Measurements from ENCODE around the gene CRHR2. TPM values are rescaled to one million over a fixed set of nuclear protein-coding genes. Genes with fewer than 3 reads are reported as not detected.

The CRHR2 gene
- total RNA-seq, 2 donors from 2014 or later: 0.17 TPM; not detected in 1

- Histone ChIP-seq H3K27ac (no peak overlapping the region), H3K36me3 (no peaks in the 10 kb centered on the region), H3K4me1 (replicated peaks) (no peaks in the 10 kb centered on the region), H3K9me3 (no peaks in the 10 kb centered on the region), H3K27me3 (replicated peaks; ENCODE audit: insufficient read depth) (no peaks in the 10 kb centered on the region), H3K4me3 (no peak overlapping the region)
- DNase-seq (ENCODE audit: low spot score): no peak
- intact Hi-C loops (cut with DNase I): no loop called here
- TF ChIP-seq POLR2A (IDR thresholded peaks at IDR 0.05): no peak
- TF ChIP-seq, protein P1, sequence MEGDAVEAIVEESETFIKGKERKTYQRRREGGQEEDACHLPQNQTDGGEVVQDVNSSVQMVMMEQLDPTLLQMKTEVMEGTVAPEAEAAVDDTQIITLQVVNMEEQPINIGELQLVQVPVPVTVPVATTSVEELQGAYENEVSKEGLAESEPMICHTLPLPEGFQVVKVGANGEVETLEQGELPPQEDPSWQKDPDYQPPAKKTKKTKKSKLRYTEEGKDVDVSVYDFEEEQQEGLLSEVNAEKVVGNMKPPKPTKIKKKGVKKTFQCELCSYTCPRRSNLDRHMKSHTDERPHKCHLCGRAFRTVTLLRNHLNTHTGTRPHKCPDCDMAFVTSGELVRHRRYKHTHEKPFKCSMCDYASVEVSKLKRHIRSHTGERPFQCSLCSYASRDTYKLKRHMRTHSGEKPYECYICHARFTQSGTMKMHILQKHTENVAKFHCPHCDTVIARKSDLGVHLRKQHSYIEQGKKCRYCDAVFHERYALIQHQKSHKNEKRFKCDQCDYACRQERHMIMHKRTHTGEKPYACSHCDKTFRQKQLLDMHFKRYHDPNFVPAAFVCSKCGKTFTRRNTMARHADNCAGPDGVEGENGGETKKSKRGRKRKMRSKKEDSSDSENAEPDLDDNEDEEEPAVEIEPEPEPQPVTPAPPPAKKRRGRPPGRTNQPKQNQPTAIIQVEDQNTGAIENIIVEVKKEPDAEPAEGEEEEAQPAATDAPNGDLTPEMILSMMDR (IDR thresholded peaks at IDR 0.05): no peak
- TF ChIP-seq POLR2AphosphoS5 (IDR thresholded peaks at IDR 0.05): no peak
- WGBS: 97% methylated on average over 1 of the region's 1 CpG
These were observed 31.9 kb upstream of the CRHR2 start for GRCh38 chr7:30714129-30714528.

DNA sequence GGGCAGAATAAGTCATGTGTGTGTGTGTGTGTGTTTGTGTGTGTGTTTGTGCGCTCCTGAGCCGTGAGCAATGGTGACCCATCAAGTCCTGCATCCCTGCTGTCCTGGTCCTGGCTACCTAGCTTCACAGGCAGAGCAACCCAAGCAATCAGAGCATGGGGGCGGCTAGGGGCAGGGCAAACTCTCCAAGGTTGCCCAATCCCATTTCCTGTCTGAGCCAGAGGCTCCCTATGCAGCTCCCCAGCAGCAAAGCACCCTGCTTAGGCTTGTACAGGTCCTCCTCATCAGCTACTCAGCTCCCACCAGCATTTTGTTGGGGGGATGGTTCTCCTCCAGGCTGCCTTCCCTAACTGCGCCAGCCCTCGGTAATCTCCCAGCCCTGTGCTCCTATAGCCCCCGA, 31.1 kb upstream of the CRHR2 start:
- no peak for TF ChIP-seq POLR2AphosphoS5 (IDR thresholded peaks at IDR 0.05)
- no peak for TF ChIP-seq POLR2A (IDR thresholded peaks at IDR 0.05)
- TF ChIP-seq, protein P1 (IDR thresholded peaks at IDR 0.05): no peak
- intact Hi-C loops (cut with DNase I): no loop called here
- no peak for DNase-seq (ENCODE audit: low spot score)
- Histone ChIP-seq H3K27ac (no peak overlapping the region), H3K36me3 (no peaks in the 10 kb centered on the region), H3K4me1 (replicated peaks) (no peaks in the 10 kb centered on the region), H3K27me3 (replicated peaks; ENCODE audit: insufficient read depth) (no peaks in the 10 kb centered on the region), H3K4me3 (no peak overlapping the region), H3K9me3 (no peaks in the 10 kb centered on the region)
- WGBS: 85% methylated on average over 6 of the region's 6 CpGs

- no peaks in the 10 kb centered on the region for H3K4me1 ChIP-seq (replicated peaks)
- DNase-seq (ENCODE audit: low spot score): no peak
- intact Hi-C loops (cut with DNase I): no loop called here
- 87% methylated on average over 4 of the region's 4 CpGs for WGBS
- H3K36me3 ChIP-seq: no peaks in the 10 kb centered on the region
- TF ChIP-seq, protein P1 (IDR thresholded peaks at IDR 0.05): no peak
- TF ChIP-seq POLR2A (IDR thresholded peaks at IDR 0.05) (no peak), POLR2AphosphoS5 (IDR thresholded peaks at IDR 0.05) (no peak)
- no peaks in the 10 kb centered on the region for H3K27me3 ChIP-seq (replicated peaks; ENCODE audit: insufficient read depth)
- H3K4me3 ChIP-seq: no peak overlapping the region
- H3K27ac ChIP-seq: no peak overlapping the region
- no peaks in the 10 kb centered on the region for H3K9me3 ChIP-seq
These were observed 28.4 kb upstream of the CRHR2 start for GRCh38 chr7:30710669-30711068.

DNA sequence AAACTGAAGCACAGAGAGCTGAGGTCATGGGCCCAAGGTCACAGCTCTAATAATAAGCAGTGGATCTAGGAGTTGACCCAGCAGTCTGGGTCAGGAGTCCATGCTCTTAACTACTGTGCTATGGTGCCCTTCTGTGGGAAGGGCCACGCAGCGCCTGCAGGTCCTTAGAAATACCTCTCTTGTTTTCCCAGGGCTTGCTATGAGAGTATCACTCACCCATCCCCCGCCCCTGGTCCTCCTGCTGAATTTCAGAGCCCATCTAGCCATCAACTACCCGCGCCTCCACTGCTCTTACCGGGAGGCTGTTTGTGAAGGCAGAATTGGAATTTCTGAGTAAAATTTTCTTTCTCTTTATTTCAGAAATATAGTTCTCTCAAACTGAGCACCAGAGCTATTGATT, 27.3 kb upstream of the CRHR2 start:
- no peak for DNase-seq (ENCODE audit: low spot score)
- no peaks in the 10 kb centered on the region for H3K4me1 ChIP-seq (replicated peaks)
- H3K27me3 ChIP-seq (replicated peaks; ENCODE audit: insufficient read depth): no peaks in the 10 kb centered on the region
- no peak overlapping the region for H3K27ac ChIP-seq
- no peaks in the 10 kb centered on the region for H3K9me3 ChIP-seq
- no peak overlapping the region for H3K4me3 ChIP-seq
- 77% methylated on average over 6 of the region's 6 CpGs for WGBS
- intact Hi-C loops (cut with DNase I): no loop called here
- no peak for TF ChIP-seq POLR2AphosphoS5 (IDR thresholded peaks at IDR 0.05)
- TF ChIP-seq, protein P1 (IDR thresholded peaks at IDR 0.05): no peak
- no peak for TF ChIP-seq POLR2A (IDR thresholded peaks at IDR 0.05)
- no peaks in the 10 kb centered on the region for H3K36me3 ChIP-seq

- DNase-seq (ENCODE audit: low spot score): no peak
- Histone ChIP-seq H3K4me1 (replicated peaks) (no peaks in the 10 kb centered on the region), H3K27ac (no peak overlapping the region), H3K4me3 (no peak overlapping the region), H3K9me3 (no peaks in the 10 kb centered on the region), H3K36me3 (no peaks in the 10 kb centered on the region), H3K27me3 (replicated peaks; ENCODE audit: insufficient read depth) (no peaks in the 10 kb centered on the region)
- no peak for TF ChIP-seq POLR2AphosphoS5 (IDR thresholded peaks at IDR 0.05)
- TF ChIP-seq, protein P1 (IDR thresholded peaks at IDR 0.05): no peak
- no peak for TF ChIP-seq POLR2A (IDR thresholded peaks at IDR 0.05)
- intact Hi-C loops (cut with DNase I): no loop called here
- WGBS: 79% methylated on average over 3 of the region's 3 CpGs
These were observed 26.7 kb upstream of the CRHR2 start for GRCh38 chr7:30708983-30709382.
